Nephron progenitor cell (in vitro differentiated cells): ENCODE measurements around the gene POLR2F.

Experiments used
- DNase-seq: peaks from one replicate; pipeline ENCODE4 v3.0.0; 2021
- H3K27ac Mint-ChIP-seq: 2 replicates; pipeline ENCODE4 v1.8.0; 2021; ENCODE audit warnings: mild to moderate bottlenecking, moderate library complexity, mixed read lengths
- H3K27me3 Mint-ChIP-seq: 2 replicates; pipeline ENCODE4 v1.8.0; 2021; ENCODE audit warnings: mild to moderate bottlenecking, low read depth, mixed read lengths; ENCODE audit not compliant: poor library complexity
- H3K36me3 Mint-ChIP-seq: 2 replicates; pipeline ENCODE4 v1.8.0; 2021; ENCODE audit warnings: low read depth, mixed read lengths
- H3K4me1 Mint-ChIP-seq: 2 replicates; pipeline ENCODE4 v1.8.0; 2021; ENCODE audit warnings: mixed read lengths
- H3K4me3 Mint-ChIP-seq: 2 replicates; pipeline ENCODE4 v1.8.0; 2021; ENCODE audit warnings: mild to moderate bottlenecking, moderate library complexity, mixed read lengths
- H3K9me3 Mint-ChIP-seq: 2 replicates; pipeline ENCODE4 v1.8.0; 2021; ENCODE audit warnings: mild to moderate bottlenecking, moderate library complexity, mixed read lengths
- CTCF ChIP-seq: fragments of 200-600 bp; sonication (generic); IDR thresholded peaks from 2 replicates; pipeline ENCODE4 v1.5.0; 2021; ENCODE audit warnings: antibody characterized with exemption

The POLR2F gene

GRCh38 chr22:37907036-37907954 lies 46.2 kb upstream of the POLR2F start:
- H3K4me1 Mint-ChIP-seq, result peaks cover 53% of the 10 kb centered on the region

GRCh38 chr22:37909766-37910165 lies 43.7 kb upstream of the POLR2F start:
- H3K4me1 Mint-ChIP-seq, result peaks cover 53% of the 10 kb centered on the region
- no peaks in the 10 kb centered on the region for H3K9me3 Mint-ChIP-seq
- no peak for DNase-seq
- H3K36me3 Mint-ChIP-seq, result peaks cover 17% of the 10 kb centered on the region
- no peaks in the 10 kb centered on the region for H3K27me3 Mint-ChIP-seq
- no peak for TF ChIP-seq CTCF
- no peak overlapping the region for H3K27ac Mint-ChIP-seq
- H3K4me3 Mint-ChIP-seq, result no peak overlapping the region

More at GRCh38 chr22:37907036-37907954, 46.2 kb upstream of the POLR2F start:
- Mint-ChIP-seq H3K36me3 (peaks cover 10% of the 10 kb centered on the region), H3K9me3 (no peaks in the 10 kb centered on the region), H3K27ac (peak overlapping the region; percentile 3), H3K4me3 (peak overlapping the region; percentile 83), H3K27me3 (no peaks in the 10 kb centered on the region)
- DNase-seq, result no peak
- TF ChIP-seq CTCF, result no peak

- Mint-ChIP-seq H3K4me3 (peak overlapping the region; percentile 32), H3K36me3 (peaks cover 22% of the 10 kb centered on the region), H3K9me3 (no peaks in the 10 kb centered on the region), H3K27me3 (no peaks in the 10 kb centered on the region), H3K27ac (no peak overlapping the region), H3K4me1 (peaks cover 44% of the 10 kb centered on the region)
- no peak for DNase-seq
- TF ChIP-seq CTCF, result no peak
These were observed 42.4 kb upstream of the POLR2F start for GRCh38 chr22:37910890-37911672.

- peaks cover 44% of the 10 kb centered on the region for H3K4me1 Mint-ChIP-seq
- DNase-seq, result no peak
- H3K36me3 Mint-ChIP-seq, result peaks cover 22% of the 10 kb centered on the region
- no peak for TF ChIP-seq CTCF
- H3K9me3 Mint-ChIP-seq, result no peaks in the 10 kb centered on the region
- H3K4me3 Mint-ChIP-seq, result no peak overlapping the region
- no peak overlapping the region for H3K27ac Mint-ChIP-seq
- H3K27me3 Mint-ChIP-seq, result no peaks in the 10 kb centered on the region
These were observed 41.8 kb upstream of the POLR2F start for GRCh38 chr22:37911697-37912096.

- Mint-ChIP-seq H3K4me1 (peaks cover 40% of the 10 kb centered on the region), H3K27me3 (no peaks in the 10 kb centered on the region), H3K27ac (no peak overlapping the region), H3K36me3 (peaks cover 22% of the 10 kb centered on the region), H3K9me3 (no peaks in the 10 kb centered on the region), H3K4me3 (no peak overlapping the region)
- DNase-seq, result no peak
- no peak for TF ChIP-seq CTCF
These were observed 41.3 kb upstream of the POLR2F start for GRCh38 chr22:37912171-37912570.
